Frontal cortex (tissue), 4 donors: ENCODE measurements around the gene INTS6L. TPM values are rescaled to one million over a fixed set of nuclear protein-coding genes. Genes with fewer than 3 reads are reported as not detected.

Experiments
- DNase-seq, 2 donors: peaks; one replicate each; pipeline ENCODE4 v3.0.0; 2012; ENCODE audit warnings: low spot score in 2 of 2
- FAIRE-seq: peaks from 2 replicates; lab custom pipeline; 2012; peaks lifted over from hg19 to GRCh38; lab: Jason Lieb, UNC
- total RNA-seq: library from RNA; depleted of rRNA; stranded (reverse); fragments of >200 nt; gene quantifications from one replicate; pipeline ENCODE4 v1.2.3, GENCODE V29; 2014
- donor health status: control.
- donor health status: control.
- donor health status: control.

Gene INTS6L
- 30.6 TPM for total RNA-seq

- DNase-seq (peak; percentile 52 to 54), FAIRE-seq (no peak)
These were observed at the start of gene INTS6L for GRCh38 chrX:135520553-135521404. Gene INTS6L, plus strand, starts transcription at chrX:135520660. Its CDS starts 333 bp downstream, at chrX:135520993.

GRCh38 chrX:135476378-135476777 is 44.1 kb upstream of the INTS6L start:
- FAIRE-seq, result no peak
- DNase-seq, result no peak

- DNase-seq, result peak; percentile 1 to 2
These were observed 42.9 kb upstream of the INTS6L start for GRCh38 chrX:135477576-135477975.

GRCh38 chrX:135480076-135480475 is 40.4 kb upstream of the INTS6L start:
- DNase-seq, result no peak
- FAIRE-seq, result no peak

More at GRCh38 chrX:135477576-135477975, 42.9 kb upstream of the INTS6L start:
- no peak for FAIRE-seq

- FAIRE-seq (no peak), DNase-seq (no peak)
These were observed 38.7 kb upstream of the INTS6L start for GRCh38 chrX:135481696-135482179.

GRCh38 chrX:135484641-135485289 is 35.7 kb upstream of the INTS6L start:
- DNase-seq (peak; percentile 2 to 10), FAIRE-seq (no peak)

- DNase-seq, result no peak
- FAIRE-seq, result no peak
These were observed 30.9 kb upstream of the INTS6L start for GRCh38 chrX:135489542-135489941.

- no peak for DNase-seq
- no peak for FAIRE-seq
These were observed 29.4 kb upstream of the INTS6L start for GRCh38 chrX:135490979-135491514.

- FAIRE-seq, result no peak
These were observed 26.0 kb upstream of the INTS6L start for GRCh38 chrX:135494453-135494852.

GRCh38 chrX:135497736-135498135 is 22.7 kb upstream of the INTS6L start:
- FAIRE-seq (no peak), DNase-seq (no peak)

More at GRCh38 chrX:135494453-135494852, 26.0 kb upstream of the INTS6L start:
- no peak for DNase-seq

- DNase-seq (no peak), FAIRE-seq (no peak)
These were observed 22.2 kb upstream of the INTS6L start for GRCh38 chrX:135498236-135498635.

GRCh38 chrX:135505351-135505750 is 15.1 kb upstream of the INTS6L start:
- FAIRE-seq, result no peak
- DNase-seq, result no peak

- DNase-seq (no peak), FAIRE-seq (no peak)
These were observed 10.6 kb upstream of the INTS6L start for GRCh38 chrX:135509885-135510284.

- FAIRE-seq, result no peak
- DNase-seq, result no peak
These were observed 7.8 kb upstream of the INTS6L start for GRCh38 chrX:135512508-135513129.

- FAIRE-seq, result no peak
- DNase-seq, result no peak
These were observed 7.3 kb upstream of the INTS6L start for GRCh38 chrX:135513130-135513515.

- FAIRE-seq (no peak), DNase-seq (no peak)
These were observed 4.1 kb upstream of the INTS6L start for GRCh38 chrX:135516376-135516775.

GRCh38 chrX:135518161-135518560 is 2.3 kb upstream of the INTS6L start:
- DNase-seq (no peak), FAIRE-seq (no peak)

GRCh38 chrX:135520022-135520552 is 373 bp upstream of the INTS6L start:
- DNase-seq, result no peak
- FAIRE-seq, result no peak

GRCh38 chrX:135521405-135522131 is 1.1 kb downstream of the INTS6L start:
- FAIRE-seq (no peak), DNase-seq (peak; percentile 58 to 67)
